SK-N-MC (cell line): Measurements from ENCODE around the gene SNPH.

Experiments
- EZH2 ChIP-seq: fragments of 200-600 bp; sonication (generic); IDR thresholded peaks from one replicate; pipeline ENCODE4 v1.6.1; 2017; ENCODE audit warnings: antibody characterized with exemption
- FOXP2 ChIP-seq: optimal IDR thresholded peaks from 2 replicates; pipeline ENCODE3; 2011; ENCODE audit warnings: mild to moderate bottlenecking, moderate library complexity; ENCODE audit not compliant: insufficient read depth; ENCODE audit errors: extremely low read length, control extremely low read depth
- POLR2AphosphoS5 ChIP-seq: IDR thresholded peaks from 2 replicates; pipeline ENCODE4 v1.6.1; 2012; ENCODE audit warnings: mild to moderate bottlenecking, low read depth, low read length, borderline replicate concordance

DNA sequence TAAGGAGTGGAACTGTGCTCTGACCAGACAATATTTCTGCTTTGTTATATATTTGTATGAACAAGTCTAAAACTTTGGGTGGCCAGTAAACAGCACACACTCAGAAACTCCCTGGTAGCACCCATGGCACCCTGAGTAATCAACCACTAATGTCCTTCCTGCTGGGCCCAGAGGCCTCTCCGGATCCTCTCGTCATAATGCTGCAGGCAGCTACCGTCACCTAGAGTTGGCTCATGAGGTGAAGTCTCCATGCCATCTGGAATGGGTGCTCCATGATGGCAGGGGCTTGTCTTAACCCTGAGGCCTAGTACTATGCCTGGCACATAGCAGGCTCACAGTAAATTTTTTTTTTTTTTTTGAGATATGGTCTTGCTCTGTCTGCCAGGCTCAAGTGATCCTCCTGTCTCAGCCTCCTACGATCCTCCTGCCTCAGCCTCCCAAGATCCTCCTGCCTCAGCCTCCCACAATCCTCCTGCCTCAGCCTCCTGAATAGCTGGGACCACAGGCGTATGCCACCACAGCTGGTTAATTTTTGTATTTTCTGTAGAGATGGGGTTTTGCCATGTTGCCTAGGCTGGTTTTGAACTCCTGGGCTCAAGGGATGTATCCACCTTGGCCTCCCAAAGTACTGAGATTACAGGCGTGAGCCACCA, 65.8 kb downstream of the SNPH start:
- TF ChIP-seq EZH2: no peak
- TF ChIP-seq POLR2AphosphoS5: no peak
- no peak for TF ChIP-seq FOXP2
